ENCODE results near the gene MYO15A.

The MYO15A gene

DNA sequence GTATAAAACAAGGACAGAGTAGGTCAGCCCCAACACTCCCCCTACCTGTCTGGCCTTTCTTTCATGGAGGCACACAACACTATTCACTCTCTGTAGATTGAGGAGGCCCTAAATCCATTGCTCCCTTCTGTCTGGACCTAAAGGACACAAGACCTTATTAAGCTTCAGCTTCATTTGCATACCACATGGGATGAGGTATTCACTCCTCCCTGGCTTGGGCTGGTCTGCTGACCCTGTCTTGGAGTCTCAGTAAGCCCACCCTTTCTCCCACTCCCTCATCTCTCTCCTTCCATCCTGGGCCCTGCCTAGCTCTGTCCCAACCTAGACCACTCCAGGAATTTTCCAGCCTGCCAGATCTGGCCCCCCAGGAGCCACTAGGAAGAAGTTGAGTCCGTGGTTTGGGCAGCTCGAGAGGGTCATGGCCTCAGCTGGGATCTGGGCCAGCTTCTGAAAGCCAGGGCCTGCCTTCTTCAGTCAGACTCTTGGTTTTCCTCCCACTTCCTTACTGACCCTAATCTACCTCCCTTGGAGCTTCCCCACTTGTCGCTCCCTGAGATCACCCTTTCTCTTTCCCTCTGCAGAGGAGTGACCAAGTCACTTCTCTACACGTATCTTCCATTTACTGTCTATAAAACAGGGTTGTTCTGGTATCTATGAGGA is 110.3 kb downstream of the MYO15A start:
- DNase-seq (ENCODE audit: low spot score): no peak

DNA sequence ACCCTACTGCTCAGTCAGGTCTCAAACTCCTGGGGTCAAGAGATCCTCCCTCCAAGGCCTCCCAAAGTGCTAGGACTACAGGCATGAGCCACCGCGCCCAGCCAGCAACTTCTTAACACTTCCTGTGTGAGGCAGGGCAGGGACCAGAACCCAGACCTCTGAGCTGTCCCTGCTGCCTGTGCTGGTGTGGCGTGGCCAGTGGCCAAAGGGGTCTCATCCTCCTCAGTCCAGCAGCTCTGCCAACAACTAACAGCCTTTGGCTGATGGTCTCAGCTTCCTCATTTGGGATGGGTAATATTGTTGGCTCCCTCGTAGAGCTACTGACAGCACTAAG is 115.5 kb downstream of the MYO15A start:
- no peak for DNase-seq (ENCODE audit: low spot score)

DNA sequence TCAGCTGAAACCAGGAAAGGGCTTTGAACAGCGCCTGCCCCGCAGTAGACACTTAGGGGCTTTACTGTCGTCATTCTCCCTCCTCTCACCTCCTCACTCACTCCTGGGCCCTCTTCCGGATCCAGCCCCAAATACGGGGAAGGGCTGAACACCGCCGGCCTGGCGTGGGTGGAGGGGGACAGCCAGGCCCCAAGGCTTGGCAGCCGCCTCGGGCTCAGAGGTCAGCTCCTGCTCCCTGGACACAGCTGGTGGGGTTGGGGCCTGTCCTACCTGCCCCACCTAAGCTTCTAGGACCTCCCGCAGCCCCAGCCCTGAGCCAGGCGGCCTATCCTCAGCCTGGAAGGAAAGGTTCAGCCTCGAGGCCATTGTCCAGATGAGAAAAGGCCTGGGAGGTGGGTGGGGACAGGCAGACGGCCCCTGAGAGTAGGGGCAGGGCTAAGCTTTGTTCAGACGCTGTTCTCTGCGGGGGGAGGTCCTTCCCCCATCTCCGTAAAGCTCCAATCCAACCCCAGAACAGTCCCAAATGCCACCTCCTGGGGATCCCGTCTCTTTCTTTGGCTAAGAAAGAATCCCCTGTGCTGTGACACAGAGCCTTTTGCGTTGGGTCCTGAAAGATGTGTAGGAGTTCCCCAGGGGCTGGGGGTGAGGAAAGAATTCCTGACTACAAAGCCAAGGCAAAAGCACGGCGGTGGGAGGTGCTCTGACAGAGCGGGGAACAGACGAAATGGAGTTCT is 116.0 kb downstream of the MYO15A start:
- no peak for DNase-seq (ENCODE audit: low spot score)

DNA sequence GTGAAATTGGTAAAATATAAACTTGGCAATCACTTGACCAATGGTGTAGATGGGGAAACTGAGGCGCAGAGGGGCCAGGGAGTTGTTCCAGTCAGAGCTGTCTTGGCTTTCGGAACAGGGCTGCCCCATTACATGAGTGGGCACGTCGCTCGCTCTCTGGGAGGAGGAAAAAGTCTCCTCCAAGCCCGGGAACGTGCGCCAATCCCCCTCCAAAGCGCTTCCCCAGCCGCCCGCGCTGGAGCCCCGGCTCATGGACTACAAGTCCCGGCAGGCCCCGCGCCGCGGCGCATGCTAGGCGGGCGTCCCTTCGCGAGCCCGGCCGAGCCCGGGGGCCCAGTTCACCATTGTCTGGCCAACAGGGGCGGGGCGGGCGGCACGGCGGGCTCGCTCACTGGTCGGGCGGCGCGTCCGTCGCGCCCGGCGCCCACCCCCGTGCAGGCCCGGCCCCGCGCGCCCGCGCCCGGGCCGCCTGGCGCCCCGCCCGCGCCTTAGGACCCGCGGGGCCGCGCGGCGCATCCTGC is 116.6 kb downstream of the MYO15A start, which contains the start of gene LLGL1:
LLGL1 (plus strand) TSS at position 515 of the 521 bp plus-strand sequence. CDS start 48 bp downstream, outside the sequence.
- DNase-seq (ENCODE audit: low spot score): peak; percentile 99

DNA sequence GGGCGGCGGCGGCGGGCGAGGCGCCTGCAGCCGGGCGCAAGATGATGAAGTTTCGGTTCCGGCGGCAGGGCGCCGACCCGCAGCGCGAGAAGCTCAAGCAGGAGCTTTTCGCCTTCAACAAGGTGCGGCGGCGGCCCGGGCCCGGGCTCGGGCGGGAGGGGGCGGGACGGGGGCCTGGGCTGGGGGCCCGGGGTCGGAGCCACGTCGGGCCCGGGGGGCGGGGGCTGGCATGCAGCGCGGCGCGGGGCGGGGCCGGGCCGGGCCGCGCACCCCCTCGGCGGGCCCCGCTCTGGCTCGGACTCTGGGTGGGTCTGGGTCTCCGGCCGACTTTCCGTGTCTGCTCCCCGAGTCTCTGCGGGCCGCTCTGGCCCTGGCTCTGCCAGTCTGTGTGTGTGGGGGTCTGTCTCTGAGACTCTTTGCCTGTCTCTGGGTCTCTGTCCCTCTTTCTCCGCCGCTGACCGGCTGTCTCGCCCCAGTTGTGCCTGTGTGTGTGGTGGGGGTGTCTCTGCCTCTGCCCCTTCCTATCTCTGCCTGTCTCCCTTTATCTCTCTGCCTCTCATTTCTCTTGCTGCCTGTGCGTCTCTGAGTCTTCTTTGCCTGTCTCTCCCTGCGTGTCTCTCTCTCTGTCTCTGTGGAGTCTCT is 117.2 kb downstream of the MYO15A start:
- no peak for DNase-seq (ENCODE audit: low spot score)

DNA sequence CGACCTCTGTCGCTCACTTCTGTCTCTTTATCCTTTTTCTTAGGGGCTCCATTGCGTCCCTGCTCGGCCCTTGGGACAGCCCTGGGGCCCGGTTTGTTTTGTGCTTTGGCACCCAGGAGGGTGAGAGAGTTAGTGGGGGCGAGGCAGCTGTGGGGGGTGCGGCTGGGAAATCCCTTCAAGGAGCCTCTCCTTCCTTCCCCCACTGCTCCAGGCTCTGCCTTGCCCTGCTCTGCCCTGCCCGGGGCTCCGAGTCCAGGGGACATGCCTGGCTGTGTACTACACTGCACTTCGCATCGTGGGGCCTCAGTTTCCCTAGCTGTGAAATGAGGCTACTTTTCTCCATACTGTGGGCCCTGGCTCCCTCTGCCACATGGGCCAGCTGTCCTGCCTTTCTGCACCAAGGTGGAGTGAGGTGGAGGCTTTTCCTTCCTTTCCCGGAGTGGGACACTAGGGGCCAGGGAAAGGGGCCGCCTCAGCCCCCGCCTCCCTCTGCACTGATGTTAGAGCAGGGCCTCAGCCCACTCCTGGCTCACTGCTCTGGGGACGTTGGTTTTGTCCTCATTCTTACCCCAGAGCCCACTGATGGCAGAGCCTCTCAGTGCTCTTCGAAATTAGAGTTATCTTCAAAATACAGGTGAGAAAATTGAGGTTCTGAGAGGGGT is 117.9 kb downstream of the MYO15A start:
- DNase-seq (ENCODE audit: low spot score): no peak

DNA sequence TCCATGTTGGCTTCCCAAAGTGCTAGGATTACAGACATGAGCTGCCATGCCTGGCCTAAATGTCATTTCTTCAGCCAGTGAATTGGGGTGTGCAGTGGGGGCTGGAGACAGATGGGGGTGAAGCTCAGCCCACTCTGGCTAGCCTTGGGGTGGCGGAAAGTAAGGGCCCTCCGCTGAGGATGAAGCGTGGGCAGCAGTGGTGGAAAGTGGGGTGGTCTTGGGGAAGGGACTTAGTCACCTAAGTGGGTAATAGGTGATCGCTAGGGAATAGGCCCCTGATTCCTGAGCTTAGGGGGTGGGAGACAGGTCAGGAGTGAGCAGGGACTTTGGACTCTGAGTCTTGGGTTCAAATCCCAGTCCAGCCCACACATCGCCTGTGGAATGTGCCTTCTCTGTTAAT is 119.1 kb downstream of the MYO15A start:
- no peak for DNase-seq (ENCODE audit: low spot score)

DNA sequence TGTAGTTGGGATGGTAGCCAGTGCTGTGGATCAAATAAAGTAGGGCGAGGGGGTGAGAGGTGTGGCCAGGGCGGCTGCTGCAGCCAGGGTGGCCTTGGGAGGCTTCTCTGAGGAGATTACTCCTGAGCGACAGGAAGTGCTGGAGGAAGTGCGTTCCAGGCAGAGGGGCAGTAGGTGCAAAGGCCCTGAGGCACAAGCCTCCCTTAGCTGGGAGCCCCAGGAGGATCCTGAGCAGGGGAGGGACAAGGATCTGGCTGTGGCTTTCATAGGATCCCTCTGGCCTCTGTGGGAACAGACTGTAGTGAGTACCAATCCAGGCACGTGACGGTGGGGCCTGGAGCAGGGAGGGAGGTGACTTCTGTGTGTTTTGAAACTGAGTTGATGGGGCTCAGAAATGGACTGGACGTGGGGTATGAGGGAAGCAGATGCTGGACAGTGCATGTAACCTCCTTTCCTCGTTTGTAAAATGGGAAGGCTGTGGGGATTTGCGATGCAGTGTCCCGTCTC is 119.7 kb downstream of the MYO15A start:
- DNase-seq (ENCODE audit: low spot score): no peak

DNA sequence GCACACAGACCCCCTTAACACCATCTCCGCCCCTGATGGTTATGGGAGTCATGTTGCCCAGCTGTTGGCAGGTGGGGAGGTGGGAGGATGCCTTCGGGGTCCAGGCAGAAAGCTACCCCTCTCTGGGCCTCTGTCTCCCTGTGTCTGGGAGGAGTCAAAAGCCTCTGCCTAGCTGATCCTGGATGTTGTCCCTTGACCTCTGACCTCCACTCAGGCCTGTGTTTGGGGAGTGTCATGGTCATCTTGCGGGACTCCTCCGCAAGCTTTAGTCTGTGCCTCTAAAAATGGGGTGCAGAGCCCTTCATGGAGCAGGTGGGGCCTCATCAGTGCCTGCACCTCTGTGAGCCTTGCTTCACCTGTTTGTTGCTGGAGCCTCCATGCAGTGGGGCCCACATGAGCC is 120.7 kb downstream of the MYO15A start:
- DNase-seq (ENCODE audit: low spot score): no peak
